GM23338 (cell line): ENCODE measurements around the gene MORC3. TPM values are rescaled to one million over a fixed set of nuclear protein-coding genes. Genes with fewer than 3 reads are reported as not detected.
A peak's percentile ranks its signal among the peaks of the same experiment; 100 is the strongest.
"Not testable (repeated sequence)": the region's sequence is repeated elsewhere in the genome, so short reads cannot be mapped to it uniquely, and the experiment has no call there.

Experiments used
- ATAC-seq: fragments of 200-7000 bp; cut with Tn5 transposase; 3 replicates; pipeline ENCODE4 v1.9.1; 2020
- DNase-seq: peaks from one replicate; pipeline ENCODE4 v3.0.0-alpha.2; 2015; ENCODE audit warnings: low spot score
- H2AFZ ChIP-seq: fragments of 200-600 bp; sonication (generic); 2 replicates; pipeline ENCODE4 v1.8.0; 2016; ENCODE audit warnings: antibody characterized with exemption, mild to moderate bottlenecking, moderate library complexity
- H3F3A ChIP-seq: fragments of 200-600 bp; sonication (generic); replicated peaks from 2 replicates; pipeline ENCODE4 v1.8.0; 2017; ENCODE audit warnings: antibody characterized with exemption, mixed run types, low read depth
- H3K27ac ChIP-seq: fragments of 200-600 bp; sonication (generic); 2 replicates; pipeline ENCODE4 v1.6.1; 2016; ENCODE audit warnings: low read depth
- H3K27me3 ChIP-seq: fragments of 200-600 bp; sonication (generic); 2 replicates; pipeline ENCODE4 v1.8.0; 2016; ENCODE audit warnings: mild to moderate bottlenecking, mixed run types, moderate library complexity; ENCODE audit not compliant: insufficient read depth
- H3K36me3 ChIP-seq: fragments of 200-600 bp; sonication (generic); 2 replicates; pipeline ENCODE4 v1.8.0; 2016; ENCODE audit warnings: mild to moderate bottlenecking; ENCODE audit not compliant: insufficient read depth
- H3K4me1 ChIP-seq: fragments of 200-600 bp; sonication (generic); 2 replicates; pipeline ENCODE4 v1.8.0; 2016; ENCODE audit warnings: mild to moderate bottlenecking, moderate library complexity; ENCODE audit not compliant: insufficient read depth
- H3K4me2 ChIP-seq: fragments of 200-600 bp; sonication (generic); 2 replicates; pipeline ENCODE4 v1.7.1; 2017; ENCODE audit warnings: mixed run types
- H3K4me3 ChIP-seq: fragments of 200-600 bp; sonication (generic); 2 replicates; pipeline ENCODE4 v1.6.1; 2016; ENCODE audit warnings: mixed run types
- H3K79me2 ChIP-seq: fragments of 200-600 bp; sonication (generic); replicated peaks from 2 replicates; pipeline ENCODE4 v1.8.0; 2017; ENCODE audit warnings: mild to moderate bottlenecking; ENCODE audit not compliant: insufficient read depth
- H3K9me2 ChIP-seq: fragments of 200-600 bp; sonication (generic); 2 replicates; pipeline ENCODE4 v1.8.0; 2017; ENCODE audit not compliant: insufficient read depth
- H4K20me1 ChIP-seq: fragments of 200-600 bp; sonication (generic); replicated peaks from 2 replicates; pipeline ENCODE4 v1.8.0; 2017; ENCODE audit warnings: mild to moderate bottlenecking; ENCODE audit not compliant: insufficient read depth
- H3K27ac Mint-ChIP-seq: 2 replicates; pipeline ENCODE4 v1.8.0; 2020; ENCODE audit warnings: inconsistent platforms, mild to moderate bottlenecking, moderate library complexity, mixed read lengths
- H3K27me3 Mint-ChIP-seq: 3 replicates; pipeline ENCODE4 v1.8.0; 2022; ENCODE audit warnings: low read depth, mild to moderate bottlenecking, moderate library complexity, mixed read lengths, inconsistent platforms; ENCODE audit not compliant: insufficient read depth, poor library complexity
- H3K36me3 Mint-ChIP-seq: 3 replicates; pipeline ENCODE4 v1.8.0; 2021; ENCODE audit warnings: low read depth, mild to moderate bottlenecking, inconsistent platforms, moderate library complexity, mixed read lengths
- H3K4me1 Mint-ChIP-seq: 3 replicates; pipeline ENCODE4 v1.8.0; 2020; ENCODE audit warnings: mild to moderate bottlenecking, inconsistent platforms, mixed read lengths
- H3K4me3 Mint-ChIP-seq: 3 replicates; pipeline ENCODE4 v1.8.0; 2021; ENCODE audit warnings: moderate library complexity, mild to moderate bottlenecking, inconsistent platforms, mixed read lengths
- H3K9me3 Mint-ChIP-seq: 3 replicates; pipeline ENCODE4 v1.8.0; 2020; ENCODE audit warnings: moderate library complexity, mild to moderate bottlenecking, inconsistent platforms, mixed read lengths
- EZH2phosphoT487 ChIP-seq: fragments of 200-600 bp; sonication (generic); IDR thresholded peaks from one replicate; pipeline ENCODE4 v1.8.1; 2018; ENCODE audit warnings: antibody characterized with exemption; ENCODE audit not compliant: unreplicated experiment
- JUNB ChIP-seq: IDR thresholded peaks from one replicate; pipeline ENCODE4 v1.6.1; 2016; ENCODE audit warnings: antibody characterized with exemption; ENCODE audit not compliant: unreplicated experiment
- POLR2AphosphoS5 ChIP-seq: IDR thresholded peaks from 2 replicates; pipeline ENCODE4 v1.6.1; 2016; ENCODE audit warnings: antibody characterized with exemption, low read depth
- ZNF114 ChIP-seq: fragments of 250-450 bp; sonication (Bioruptor Pico); IDR thresholded peaks from 2 replicates; pipeline ENCODE4 v1.5.0; 2020; ENCODE audit warnings: mild to moderate bottlenecking, moderate library complexity
- ZNF462 ChIP-seq: fragments of 250-450 bp; sonication (Bioruptor Pico); IDR thresholded peaks from 2 replicates; pipeline ENCODE4 v1.5.0; 2020; ENCODE audit warnings: mild to moderate bottlenecking, moderate library complexity
- long read RNA-seq: library from polyadenylated mRNA; unstranded; transcript quantifications from one replicate; pipeline ENCODE4 v2.0.0, GENCODE V29; 2020; ENCODE audit not compliant: unreplicated experiment
- polyA plus RNA-seq: library from polyadenylated mRNA; unstranded; fragments of >200 nt; fragmentation: Nextera tagmentation; extraction: Ambion mirVana; gene quantifications from 2 replicates; pipeline ENCODE4 v1.2.1, GENCODE V29; 2016
- total RNA-seq: library from RNA; depleted of rRNA; stranded (reverse); fragments of >200 nt; shearing (Covaris generic); gene quantifications from 2 replicates; pipeline ENCODE4 v1.2.3, GENCODE V29; 2014; rRNA removed

Gene MORC3
- total RNA-seq (22.3 and 25.4 TPM in 2 replicates), polyA plus RNA-seq (9.1 and 11.5 TPM in 2 replicates)
- long read RNA-seq, partial matches to known transcripts: 6 of 8 reads
- long read RNA-seq, other reads (novel, unspliced or antisense): 2 of 8 reads

GRCh38 chr21:36319767-36320420 lies at the start of gene MORC3:
MORC3 (plus strand) TSS chr21:36320197; CDS start chr21:36320265, 68 bp downstream.
- Histone ChIP-seq H4K20me1 (peaks cover 18% of the 10 kb centered on the region; the same call in 1 of the 2 replicates), H3K36me3 (no peaks in the 10 kb centered on the region), H3K4me2 (peak within 1 kb of the TSS; percentile 83), H3K79me2 (peaks cover 45% of the 10 kb centered on the region), H3K27ac (peak within 1 kb of the TSS; percentile 89), H3K27me3 (no peaks in the 10 kb centered on the region), H3F3A (no peaks in the 10 kb centered on the region), H2AFZ (peak within 1 kb of the TSS; percentile 88), H3K4me3 (peak within 1 kb of the TSS; percentile 57), H3K9me2 (no peaks in the 10 kb centered on the region), H3K4me1 (peaks cover 11% of the 10 kb centered on the region; the same call in 1 of the 2 replicates)
- peak within 1 kb of the TSS; percentile 95 for H3K27ac Mint-ChIP-seq
- peaks cover 10% of the 10 kb centered on the region for H3K27me3 Mint-ChIP-seq
- H3K4me1 Mint-ChIP-seq: peaks cover 17% of the 10 kb centered on the region
- DNase-seq (peak; percentile 98), ATAC-seq (peak; percentile 90)
- peaks cover 23% of the 10 kb centered on the region; the same call in 2 of the 3 replicates for H3K36me3 Mint-ChIP-seq
- H3K9me3 Mint-ChIP-seq: peaks cover 11% of the 10 kb centered on the region; the same call in 2 of the 3 replicates
- peak within 1 kb of the TSS; percentile 93 for H3K4me3 Mint-ChIP-seq
- TF ChIP-seq ZNF114 (CRISPR knock-in tag) (no peak), EZH2phosphoT487 (no peak), ZNF462 (CRISPR knock-in tag) (no peak), POLR2AphosphoS5 (peak; percentile 90), JUNB (no peak)

- not testable (repeated sequence) for H3K27me3 ChIP-seq, ATAC-seq, H2AFZ ChIP-seq, H3K36me3 Mint-ChIP-seq, H3K4me3 Mint-ChIP-seq, H3K4me1 Mint-ChIP-seq, H3K36me3 ChIP-seq, H3K4me2 ChIP-seq, H3K9me2 ChIP-seq, H3K27ac ChIP-seq, H3K9me3 Mint-ChIP-seq, H3K27ac Mint-ChIP-seq, DNase-seq, H3K79me2 ChIP-seq, H3K4me3 ChIP-seq, H3K27me3 Mint-ChIP-seq, H3K4me1 ChIP-seq, H4K20me1 ChIP-seq, H3F3A ChIP-seq
These were observed 49.0 kb upstream of the MORC3 start for GRCh38 chr21:36270786-36271695.
